Measurements from ENCODE around the gene NR1I3. TPM values are rescaled to one million over a fixed set of nuclear protein-coding genes. Genes with fewer than 3 reads are reported as not detected.

NR1I3 gene
- total and polyA plus RNA-seq, 2 experiments from 2014 or later, result 0.50 TPM; not detected in 1

- Mint-ChIP-seq H3K9me3 (no peaks in the 10 kb centered on the region), H3K4me1 (peaks cover 32% of the 10 kb centered on the region), H3K27me3 (ENCODE audit: insufficient read depth, low read depth, poor library complexity) (peaks cover 9% of the 10 kb centered on the region), H3K36me3 (ENCODE audit: low read depth) (peaks cover 11% of the 10 kb centered on the region; the same call in 2 of the 3 replicates), H3K27ac (no peak overlapping the region), H3K4me3 (no peak overlapping the region)
- H3K4me3 ChIP-seq, result no peak overlapping the region
- no peak overlapping the region for H3K4me2 ChIP-seq
- H3K27ac ChIP-seq (ENCODE audit: low read depth), result no peak overlapping the region
- TF ChIP-seq CTCF (conservative IDR thresholded peaks at IDR 0.05; ENCODE audit: low read depth in 2 of 2), result peak in 1 of 2 experiments; percentile 36; a peak in 2 of 4 replicates
- TF ChIP-seq JUNB (IDR thresholded peaks at IDR 0.05; ENCODE audit: unreplicated experiment), result no peak
- no peak for ATAC-seq
- peaks cover 27% of the 10 kb centered on the region for H3K4me1 ChIP-seq (ENCODE audit: insufficient read depth)
- H3F3A ChIP-seq (replicated peaks; ENCODE audit: low read depth), result 0 out of 2 replicates have a peak, but pooled peaks cover 3% of the 10 kb centered on the region
- H3K36me3 ChIP-seq (ENCODE audit: insufficient read depth), result no peaks in the 10 kb centered on the region
- H3K27me3 ChIP-seq (ENCODE audit: insufficient read depth), result no peaks in the 10 kb centered on the region
- H3K9me2 ChIP-seq (ENCODE audit: insufficient read depth), result no peaks in the 10 kb centered on the region
- H3K79me2 ChIP-seq (replicated peaks; ENCODE audit: insufficient read depth), result no peaks in the 10 kb centered on the region
- DNase-seq (ENCODE audit: low spot score), result no peak
- H2AFZ ChIP-seq, result no peak overlapping the region
- H4K20me1 ChIP-seq (replicated peaks; ENCODE audit: insufficient read depth), result no peaks in the 10 kb centered on the region
Measured at GRCh38 chr1:161193561-161194235, 44.3 kb downstream of the NR1I3 start.

DNA sequence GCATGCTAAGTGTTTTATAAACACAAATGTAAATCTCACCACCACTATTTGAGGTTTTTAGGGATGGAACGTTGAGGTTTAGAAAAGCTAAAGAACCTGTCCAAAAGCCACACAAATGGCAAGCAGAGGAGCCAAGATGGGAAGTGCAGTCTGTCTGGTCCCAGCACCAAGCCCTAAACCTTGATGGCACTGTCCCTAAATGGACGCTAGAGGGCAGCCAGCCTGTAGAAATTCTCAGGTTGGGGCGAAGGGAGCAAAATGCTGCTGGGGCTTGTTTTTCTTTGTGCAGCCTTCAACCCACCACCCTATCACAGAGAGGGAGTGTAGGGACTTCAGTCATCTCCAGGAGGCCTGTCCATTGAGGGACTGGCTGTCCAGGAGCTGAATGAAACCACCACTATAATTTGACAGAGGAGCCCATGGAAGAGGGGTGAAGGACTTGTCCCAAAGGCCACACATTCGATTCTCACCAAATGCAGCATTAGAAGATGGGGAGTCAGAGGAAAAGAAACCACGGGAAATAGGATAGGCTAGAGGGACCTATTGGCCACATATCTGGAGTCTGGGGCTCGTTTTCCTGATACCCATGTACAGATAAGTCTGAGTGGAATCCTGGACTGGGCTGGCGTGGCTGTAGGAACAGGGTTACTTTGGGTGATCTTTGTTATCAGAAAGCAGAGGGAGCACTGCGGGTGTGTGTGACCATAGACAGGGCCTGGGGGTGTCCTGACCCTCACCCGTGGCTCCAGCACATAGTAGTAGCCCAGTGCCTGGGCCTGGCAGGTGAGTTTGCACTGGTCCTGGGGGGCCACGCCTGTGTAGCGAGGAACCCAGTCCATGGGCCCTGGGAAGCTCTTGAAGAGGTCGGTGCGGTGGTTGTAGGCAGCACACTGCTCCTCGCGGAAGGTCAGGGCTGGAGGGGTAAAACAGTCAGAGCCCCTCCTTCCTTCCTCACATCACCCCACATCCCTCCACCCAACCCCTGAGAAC lies 45.2 kb downstream of the NR1I3 start:
- no peak overlapping the region for H2AFZ ChIP-seq
- peaks cover 25% of the 10 kb centered on the region for H3K4me1 Mint-ChIP-seq

More for the DNA sequence above, 45.2 kb downstream of the NR1I3 start:
- Histone ChIP-seq H3K4me1 (ENCODE audit: insufficient read depth) (peaks cover 19% of the 10 kb centered on the region), H3K36me3 (ENCODE audit: insufficient read depth) (no peaks in the 10 kb centered on the region), H3K4me3 (no peak overlapping the region), H3K9me2 (ENCODE audit: insufficient read depth) (no peaks in the 10 kb centered on the region), H3K4me2 (no peak overlapping the region), H3K79me2 (replicated peaks; ENCODE audit: insufficient read depth) (no peaks in the 10 kb centered on the region), H3F3A (replicated peaks; ENCODE audit: low read depth) (0 out of 2 replicates have a peak, but pooled peaks cover 3% of the 10 kb centered on the region), H3K27ac (ENCODE audit: low read depth) (no peak overlapping the region), H4K20me1 (replicated peaks; ENCODE audit: insufficient read depth) (no peaks in the 10 kb centered on the region), H3K27me3 (ENCODE audit: insufficient read depth) (no peaks in the 10 kb centered on the region)
- Mint-ChIP-seq H3K9me3 (no peaks in the 10 kb centered on the region), H3K27ac (no peak overlapping the region), H3K27me3 (ENCODE audit: insufficient read depth, low read depth, poor library complexity) (peaks cover 6% of the 10 kb centered on the region), H3K4me3 (no peak overlapping the region; the same call in 2 of the 3 replicates), H3K36me3 (ENCODE audit: low read depth) (peaks cover 11% of the 10 kb centered on the region; the same call in 2 of the 3 replicates)
- TF ChIP-seq CTCF (conservative IDR thresholded peaks at IDR 0.05; ENCODE audit: low read depth in 2 of 2) (peak; percentile 88 to 94), POLR2AphosphoS5 (IDR thresholded peaks at IDR 0.05; ENCODE audit: low read depth) (no peak), ZNF331 (CRISPR knock-in tag; IDR thresholded peaks at IDR 0.05; ENCODE audit: low read depth) (no peak)
- DNase-seq (ENCODE audit: low spot score), result peak; percentile 93
- ATAC-seq, result peak; percentile 76

Data from GM23338 (cell line).